Loucy (cell line): ENCODE measurements around the gene PUM1.

Experiments used
- H2AFZ ChIP-seq: fragments of 200-600 bp; sonication (generic); 2 replicates; pipeline ENCODE4 v1.6.0; 2016; ENCODE audit warnings: antibody characterized with exemption, mild to moderate bottlenecking, low read length, moderate library complexity
- H3F3A ChIP-seq: fragments of 200-600 bp; 2 replicates; pipeline ENCODE4 v1.6.0; 2016; ENCODE audit warnings: antibody characterized with exemption, low read depth, mild to moderate bottlenecking
- H3K27me3 ChIP-seq: fragments of 200-600 bp; sonication (generic); 2 replicates; pipeline ENCODE4 v1.6.1; 2014; ENCODE audit warnings: low read length, mild to moderate bottlenecking; ENCODE audit not compliant: insufficient read depth, poor library complexity, severe bottlenecking
- H3K36me3 ChIP-seq: fragments of 200-600 bp; sonication (generic); 2 replicates; pipeline ENCODE4 v1.6.1; 2016; ENCODE audit warnings: low read length; ENCODE audit not compliant: insufficient read depth
- H3K4me1 ChIP-seq: fragments of 200-600 bp; sonication (generic); 2 replicates; pipeline ENCODE4 v1.5.1; 2014; ENCODE audit warnings: low read length, mild to moderate bottlenecking; ENCODE audit not compliant: insufficient read depth, poor library complexity, severe bottlenecking
- H3K4me2 ChIP-seq: fragments of 200-600 bp; sonication (generic); 2 replicates; pipeline ENCODE4 v1.6.0; 2014; ENCODE audit warnings: antibody characterized with exemption, low read length, low read depth, mild to moderate bottlenecking; ENCODE audit not compliant: poor library complexity, severe bottlenecking
- H3K4me3 ChIP-seq: fragments of 200-600 bp; sonication (generic); 2 replicates; pipeline ENCODE4 v1.5.1; 2014; ENCODE audit warnings: low read length, mild to moderate bottlenecking, mixed read lengths; ENCODE audit not compliant: poor library complexity, severe bottlenecking
- H3K79me2 ChIP-seq: fragments of 200-600 bp; sonication (generic); 2 replicates; pipeline ENCODE4 v1.6.1; 2014; ENCODE audit warnings: low read length; ENCODE audit not compliant: insufficient read depth
- H3K9ac ChIP-seq: fragments of 200-600 bp; sonication (generic); 2 replicates; pipeline ENCODE4 v1.6.0; 2014; ENCODE audit warnings: mild to moderate bottlenecking, low read depth, low read length, moderate library complexity; ENCODE audit not compliant: poor library complexity, severe bottlenecking
- H3K9me2 ChIP-seq: fragments of 200-600 bp; sonication (generic); replicated peaks from 2 replicates; pipeline ENCODE4 v1.6.1; 2016; ENCODE audit warnings: low read depth, low read length, mixed read lengths
- H3K9me3 ChIP-seq: fragments of 200-600 bp; sonication (generic); 2 replicates; pipeline ENCODE4 v1.6.1; 2014; ENCODE audit warnings: mild to moderate bottlenecking, antibody characterized with exemption, low read length, low read depth; ENCODE audit not compliant: insufficient read depth
- H4K20me1 ChIP-seq: fragments of 200-600 bp; sonication (generic); 2 replicates; pipeline ENCODE4 v1.6.0; 2014; ENCODE audit warnings: antibody characterized with exemption, low read length, mild to moderate bottlenecking; ENCODE audit not compliant: insufficient read depth, poor library complexity, severe bottlenecking
- EZH2phosphoT487 ChIP-seq: fragments of 200-600 bp; IDR thresholded peaks from 2 replicates; pipeline ENCODE4 v1.6.1; 2018; ENCODE audit warnings: antibody characterized with exemption, mild to moderate bottlenecking, moderate library complexity, borderline replicate concordance
- TF ChIP-seq, protein P1 (sequence below): fragments of 200-600 bp; sonication (generic); conservative IDR thresholded peaks from 2 replicates; pipeline ENCODE4 v1.5.1; 2014; ENCODE audit warnings: mild to moderate bottlenecking, antibody characterized with exemption, low read length

PUM1 gene

DNA sequence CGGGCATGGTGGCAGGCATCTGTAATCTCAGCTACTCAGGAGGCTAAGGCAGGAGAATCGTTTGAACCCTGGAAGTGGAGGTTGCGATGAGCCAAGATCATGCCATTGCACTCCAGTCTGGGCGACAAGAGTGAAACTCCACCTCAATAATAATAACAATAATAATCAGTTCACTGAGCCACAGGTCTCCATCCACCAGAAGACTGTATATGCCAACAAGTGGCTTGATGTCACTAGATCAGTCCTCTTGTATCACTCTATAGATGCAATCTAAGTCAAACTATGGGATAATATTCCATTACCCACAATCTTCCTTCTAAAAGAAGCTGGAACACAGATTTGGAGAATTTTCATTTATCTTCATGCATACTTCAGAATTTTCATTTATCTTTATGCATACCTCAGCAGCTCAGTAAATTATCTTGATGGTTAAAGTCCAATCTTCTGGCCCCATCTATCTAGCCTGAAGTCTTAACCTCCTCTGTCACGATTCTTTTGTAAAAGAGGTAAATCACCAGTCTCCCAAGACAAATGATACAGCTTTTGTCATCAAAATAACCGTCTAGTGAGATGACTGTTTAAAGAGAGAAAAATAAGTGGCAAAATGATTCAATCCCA, 61.8 kb downstream of the PUM1 start:
- Histone ChIP-seq H3K79me2 (peaks cover 93% of the 10 kb centered on the region), H3K4me3 (no peak overlapping the region), H3K36me3 (peaks cover 88% of the 10 kb centered on the region), H3K27me3 (no peaks in the 10 kb centered on the region), H3K9ac (no peak overlapping the region), H3K4me1 (no peaks in the 10 kb centered on the region), H2AFZ (no peak overlapping the region), H4K20me1 (peaks cover 90% of the 10 kb centered on the region), H3K9me2 (no peaks in the 10 kb centered on the region), H3F3A (no peaks in the 10 kb centered on the region), H3K9me3 (no peaks in the 10 kb centered on the region), H3K4me2 (no peak overlapping the region)
- TF ChIP-seq, protein P1, sequence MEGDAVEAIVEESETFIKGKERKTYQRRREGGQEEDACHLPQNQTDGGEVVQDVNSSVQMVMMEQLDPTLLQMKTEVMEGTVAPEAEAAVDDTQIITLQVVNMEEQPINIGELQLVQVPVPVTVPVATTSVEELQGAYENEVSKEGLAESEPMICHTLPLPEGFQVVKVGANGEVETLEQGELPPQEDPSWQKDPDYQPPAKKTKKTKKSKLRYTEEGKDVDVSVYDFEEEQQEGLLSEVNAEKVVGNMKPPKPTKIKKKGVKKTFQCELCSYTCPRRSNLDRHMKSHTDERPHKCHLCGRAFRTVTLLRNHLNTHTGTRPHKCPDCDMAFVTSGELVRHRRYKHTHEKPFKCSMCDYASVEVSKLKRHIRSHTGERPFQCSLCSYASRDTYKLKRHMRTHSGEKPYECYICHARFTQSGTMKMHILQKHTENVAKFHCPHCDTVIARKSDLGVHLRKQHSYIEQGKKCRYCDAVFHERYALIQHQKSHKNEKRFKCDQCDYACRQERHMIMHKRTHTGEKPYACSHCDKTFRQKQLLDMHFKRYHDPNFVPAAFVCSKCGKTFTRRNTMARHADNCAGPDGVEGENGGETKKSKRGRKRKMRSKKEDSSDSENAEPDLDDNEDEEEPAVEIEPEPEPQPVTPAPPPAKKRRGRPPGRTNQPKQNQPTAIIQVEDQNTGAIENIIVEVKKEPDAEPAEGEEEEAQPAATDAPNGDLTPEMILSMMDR = no peak
- TF ChIP-seq EZH2phosphoT487 = no peak

DNA sequence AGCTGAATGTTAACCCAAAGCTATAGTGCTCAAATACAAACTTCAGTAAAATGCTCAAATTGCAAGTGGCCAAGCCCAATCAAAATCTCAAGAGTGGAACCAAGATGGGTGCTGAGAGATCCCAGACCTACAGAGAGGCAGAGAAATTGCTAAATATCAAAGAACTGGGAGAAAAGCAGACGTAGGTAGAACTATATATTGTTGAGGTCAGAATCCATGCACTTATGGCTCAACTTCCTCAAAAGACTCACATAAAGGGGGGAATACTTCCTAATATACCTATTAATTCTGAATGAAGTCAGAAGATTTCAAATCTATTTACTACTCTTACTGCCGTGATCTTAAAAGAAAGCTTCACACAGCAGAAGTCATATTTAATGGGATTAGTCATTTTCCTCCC, 65.2 kb downstream of the PUM1 start:
- Histone ChIP-seq H3K9me3 (no peaks in the 10 kb centered on the region), H3K4me2 (no peak overlapping the region), H3K4me3 (no peak overlapping the region), H3K36me3 (peaks cover 91% of the 10 kb centered on the region), H3K4me1 (no peaks in the 10 kb centered on the region), H4K20me1 (peaks cover 91% of the 10 kb centered on the region), H3K9ac (no peak overlapping the region), H3K9me2 (no peaks in the 10 kb centered on the region), H3F3A (no peaks in the 10 kb centered on the region), H3K27me3 (no peaks in the 10 kb centered on the region), H3K79me2 (peaks cover 94% of the 10 kb centered on the region), H2AFZ (no peak overlapping the region)
- TF ChIP-seq EZH2phosphoT487 = no peak
- TF ChIP-seq, protein P1 = no peak

DNA sequence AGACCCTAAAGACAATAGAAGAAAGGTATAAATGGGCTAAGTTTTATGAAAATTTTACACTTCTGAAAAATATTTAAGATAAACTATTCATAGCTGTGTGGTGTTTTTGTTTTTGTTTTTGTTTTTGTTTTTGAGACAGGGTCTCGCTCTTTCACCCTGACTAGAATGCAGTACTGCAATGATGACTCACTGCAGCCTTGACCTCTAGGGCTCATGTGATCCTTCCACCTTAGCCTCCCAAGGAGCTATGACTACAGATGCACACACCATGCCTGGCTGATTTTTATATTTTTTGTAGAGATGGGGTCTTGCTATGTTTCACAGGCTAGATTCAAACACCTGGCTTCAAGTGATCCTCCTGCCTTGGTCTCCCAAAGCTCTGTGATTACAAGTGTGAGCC, 66.6 kb downstream of the PUM1 start:
- TF ChIP-seq, protein P1 = no peak
- TF ChIP-seq EZH2phosphoT487 = no peak
- no peaks in the 10 kb centered on the region for H3K9me2 ChIP-seq
- H3K79me2 ChIP-seq = peaks cover 93% of the 10 kb centered on the region
- no peaks in the 10 kb centered on the region for H3K27me3 ChIP-seq
- H3K9me3 ChIP-seq = no peaks in the 10 kb centered on the region
- peaks cover 91% of the 10 kb centered on the region for H4K20me1 ChIP-seq
- no peak overlapping the region for H3K9ac ChIP-seq
- H3K4me3 ChIP-seq = no peak overlapping the region
- H3K4me2 ChIP-seq = no peak overlapping the region
- H3K36me3 ChIP-seq = peaks cover 90% of the 10 kb centered on the region
- no peaks in the 10 kb centered on the region for H3K4me1 ChIP-seq
- H3F3A ChIP-seq = no peaks in the 10 kb centered on the region
- no peak overlapping the region for H2AFZ ChIP-seq
